Effector memory CD8-positive, alpha-beta T cell (primary cell): Measurements from ENCODE around the gene PSMA2.
A peak's percentile ranks its signal among the peaks of the same experiment; 100 is the strongest.

Experiments used
- ATAC-seq: fragments of 150-1000 bp; cut with Tn5 transposase; replicated peaks from 2 replicates; pipeline ENCODE4 v1.10.0; 2021; ENCODE audit warnings: mild to moderate bottlenecking, moderate library complexity
- DNase-seq, 3 experiments: peaks; one replicate each; pipeline ENCODE4 v3.0.0; 2021
- H3K27ac Mint-ChIP-seq, 2 donors: one replicate each; pipeline ENCODE4 v1.8.0; 2022; ENCODE audit warnings: mild to moderate bottlenecking in 2 of 2, mixed read lengths in 2 of 2, moderate library complexity in 2 of 2
- H3K27me3 Mint-ChIP-seq, 2 donors: one replicate each; pipeline ENCODE4 v1.8.0; 2022; ENCODE audit warnings: mixed read lengths in 2 of 2
- H3K36me3 Mint-ChIP-seq: one replicate; pipeline ENCODE4 v1.8.0; 2022; ENCODE audit warnings: mild to moderate bottlenecking, moderate library complexity, mixed read lengths; ENCODE audit not compliant: insufficient read depth
- H3K4me1 Mint-ChIP-seq, 2 donors: one replicate each; pipeline ENCODE4 v1.8.0; 2022; ENCODE audit warnings: low read depth in 2 of 2, mixed read lengths in 2 of 2
- H3K4me3 Mint-ChIP-seq, 2 donors: one replicate each; pipeline ENCODE4 v1.8.0; 2022; ENCODE audit warnings: mild to moderate bottlenecking in 2 of 2, mixed read lengths in 2 of 2, moderate library complexity in 2 of 2
- H3K9me3 Mint-ChIP-seq, 2 donors: one replicate each; pipeline ENCODE4 v1.8.0; 2022; ENCODE audit warnings: mixed read lengths in 2 of 2

Gene PSMA2

GRCh38 chr7:42956062-42956461 is 24.1 kb upstream of the PSMA2 start:
- no peak for ATAC-seq
- Mint-ChIP-seq H3K4me3 (no peak overlapping the region), H3K27me3 (peaks cover 11 to 15% of the 10 kb centered on the region in 2 donors), H3K36me3 (peaks cover 2% of the 10 kb centered on the region), H3K9me3 (peaks cover 0 to 7% of the 10 kb centered on the region in 2 donors), H3K27ac (no peak overlapping the region), H3K4me1 (no peaks in the 10 kb centered on the region)
- DNase-seq: no peak

- H3K27me3 Mint-ChIP-seq: no peaks in the 10 kb centered on the region
- H3K36me3 Mint-ChIP-seq: peaks cover 2% of the 10 kb centered on the region
- H3K4me1 Mint-ChIP-seq: no peaks in the 10 kb centered on the region
- ATAC-seq: no peak
- H3K9me3 Mint-ChIP-seq: peaks cover 0 to 7% of the 10 kb centered on the region in 2 donors
- no peak overlapping the region for H3K4me3 Mint-ChIP-seq
- DNase-seq: no peak
- no peak overlapping the region for H3K27ac Mint-ChIP-seq
These were observed 22.0 kb upstream of the PSMA2 start for GRCh38 chr7:42953994-42954393.

GRCh38 chr7:42952328-42952727 is 20.4 kb upstream of the PSMA2 start:
- H3K9me3 Mint-ChIP-seq: peaks cover 0 to 5% of the 10 kb centered on the region in 2 donors
- DNase-seq: no peak
- no peak overlapping the region for H3K27ac Mint-ChIP-seq
- H3K4me3 Mint-ChIP-seq: no peak overlapping the region
- no peaks in the 10 kb centered on the region for H3K36me3 Mint-ChIP-seq
- no peaks in the 10 kb centered on the region for H3K4me1 Mint-ChIP-seq
- H3K27me3 Mint-ChIP-seq: no peaks in the 10 kb centered on the region
- no peak for ATAC-seq

- no peaks in the 10 kb centered on the region for H3K27me3 Mint-ChIP-seq
- ATAC-seq: no peak
- no peaks in the 10 kb centered on the region for H3K36me3 Mint-ChIP-seq
- no peak overlapping the region for H3K4me3 Mint-ChIP-seq
- H3K4me1 Mint-ChIP-seq: peaks cover 0 to 2% of the 10 kb centered on the region in 2 donors
- no peaks in the 10 kb centered on the region for H3K9me3 Mint-ChIP-seq
- no peak for DNase-seq
- no peak overlapping the region for H3K27ac Mint-ChIP-seq
These were observed 18.4 kb upstream of the PSMA2 start for GRCh38 chr7:42950417-42950816.

- Mint-ChIP-seq H3K36me3 (no peaks in the 10 kb centered on the region), H3K27me3 (no peaks in the 10 kb centered on the region), H3K27ac (no peak overlapping the region), H3K9me3 (no peaks in the 10 kb centered on the region), H3K4me1 (peaks cover 0 to 2% of the 10 kb centered on the region in 2 donors), H3K4me3 (no peak overlapping the region)
- DNase-seq (no peak), ATAC-seq (no peak)
These were observed 15.5 kb upstream of the PSMA2 start for GRCh38 chr7:42947521-42947920.

- no peaks in the 10 kb centered on the region for H3K36me3 Mint-ChIP-seq
- H3K4me1 Mint-ChIP-seq: peaks cover 0 to 2% of the 10 kb centered on the region in 2 donors
- no peaks in the 10 kb centered on the region for H3K9me3 Mint-ChIP-seq
- ATAC-seq: no peak
- no peak overlapping the region for H3K27ac Mint-ChIP-seq
- no peak for DNase-seq
- H3K27me3 Mint-ChIP-seq: no peaks in the 10 kb centered on the region
- H3K4me3 Mint-ChIP-seq: no peak overlapping the region
These were observed 14.6 kb upstream of the PSMA2 start for GRCh38 chr7:42946627-42946950.

- Mint-ChIP-seq H3K27ac (peak overlapping the region in 1 of 2 donors; percentile 39), H3K9me3 (no peaks in the 10 kb centered on the region), H3K4me1 (peaks cover 0 to 2% of the 10 kb centered on the region in 2 donors), H3K4me3 (peak overlapping the region in 1 of 2 donors; percentile 28), H3K27me3 (no peaks in the 10 kb centered on the region), H3K36me3 (no peaks in the 10 kb centered on the region)
- ATAC-seq: no peak
- DNase-seq: no peak
These were observed 14.1 kb upstream of the PSMA2 start for GRCh38 chr7:42945821-42946626.

- H3K27ac Mint-ChIP-seq: no peak overlapping the region
- no peaks in the 10 kb centered on the region for H3K27me3 Mint-ChIP-seq
- ATAC-seq (peak; percentile 68), DNase-seq (peak; percentile 58 to 74 (median 63))
- no peaks in the 10 kb centered on the region for H3K9me3 Mint-ChIP-seq
- H3K36me3 Mint-ChIP-seq: peaks cover 29% of the 10 kb centered on the region
- peaks cover 0 to 5% of the 10 kb centered on the region in 2 donors for H3K4me1 Mint-ChIP-seq
- H3K4me3 Mint-ChIP-seq: no peak overlapping the region
These were observed 9.2 kb upstream of the PSMA2 start for GRCh38 chr7:42940985-42941847.

- no peaks in the 10 kb centered on the region for H3K27me3 Mint-ChIP-seq
- H3K4me3 Mint-ChIP-seq: no peak overlapping the region
- H3K27ac Mint-ChIP-seq: peak overlapping the region; percentile 15 to 71
- H3K9me3 Mint-ChIP-seq: no peaks in the 10 kb centered on the region
- H3K36me3 Mint-ChIP-seq: peaks cover 35% of the 10 kb centered on the region
- no peak for DNase-seq
- peaks cover 0 to 4% of the 10 kb centered on the region in 2 donors for H3K4me1 Mint-ChIP-seq
- ATAC-seq: no peak
These were observed 7.7 kb upstream of the PSMA2 start for GRCh38 chr7:42939457-42940240.

GRCh38 chr7:42935861-42936260 is 3.9 kb upstream of the PSMA2 start:
- no peak for ATAC-seq
- no peaks in the 10 kb centered on the region for H3K9me3 Mint-ChIP-seq
- H3K27ac Mint-ChIP-seq: no peak overlapping the region
- H3K4me3 Mint-ChIP-seq: no peak overlapping the region
- peaks cover 16 to 21% of the 10 kb centered on the region in 2 donors for H3K4me1 Mint-ChIP-seq
- H3K36me3 Mint-ChIP-seq: peaks cover 51% of the 10 kb centered on the region
- H3K27me3 Mint-ChIP-seq: no peaks in the 10 kb centered on the region
- DNase-seq: no peak

GRCh38 chr7:42934291-42934690 is 2.3 kb upstream of the PSMA2 start:
- Mint-ChIP-seq H3K4me3 (peak overlapping the region in 1 of 2 donors; percentile 24), H3K36me3 (peaks cover 49% of the 10 kb centered on the region), H3K9me3 (no peaks in the 10 kb centered on the region), H3K27me3 (no peaks in the 10 kb centered on the region), H3K4me1 (peaks cover 22 to 29% of the 10 kb centered on the region in 2 donors), H3K27ac (peak overlapping the region in 1 of 2 donors; percentile 10)
- no peak for ATAC-seq
- no peak for DNase-seq

- peak overlapping the region; percentile 98 to 100 for H3K27ac Mint-ChIP-seq
- peaks cover 30 to 39% of the 10 kb centered on the region in 2 donors for H3K4me1 Mint-ChIP-seq
- peaks cover 37% of the 10 kb centered on the region for H3K36me3 Mint-ChIP-seq
- DNase-seq: no peak
- peak overlapping the region; percentile 97 to 99 for H3K4me3 Mint-ChIP-seq
- no peaks in the 10 kb centered on the region for H3K27me3 Mint-ChIP-seq
- no peaks in the 10 kb centered on the region for H3K9me3 Mint-ChIP-seq
- ATAC-seq: no peak
These were observed 1.0 kb upstream of the PSMA2 start for GRCh38 chr7:42932811-42933591.
